Stomach (tissue), 4 donors: ENCODE measurements around the gene ATF3.

Source experiments
- EP300 ChIP-seq: sonication (generic); formaldehyde crosslinking; IDR thresholded peaks from one replicate; pipeline ENCODE4 v1.6.1; 2017; ENCODE audit warnings: antibody characterized with exemption
- POLR2A ChIP-seq, 4 donors: fragments of 450-650 bp; IDR thresholded peaks; one replicate each; pipeline ENCODE4 v1.6.1; 2016; ENCODE audit warnings: antibody characterized with exemption in 4 of 4, control low read depth in 2 of 4, mild to moderate bottlenecking in 1 of 4, moderate library complexity in 1 of 4
- POLR2AphosphoS5 ChIP-seq, 3 donors: sonication (generic); formaldehyde crosslinking; IDR thresholded peaks; one replicate each; pipeline ENCODE4 v1.6.1; 2016; ENCODE audit warnings: antibody characterized with exemption in 3 of 3

- TF ChIP-seq EP300 (no peak), POLR2A (IDR thresholded peaks at IDR 0.05) (no peak), POLR2AphosphoS5 (IDR thresholded peaks at IDR 0.05) (no peak)
Measured at GRCh38 chr1:212587016-212587887, 21.3 kb upstream of the ATF3 start.
